Loucy (cell line): ENCODE results near the gene S1PR4.
A peak's percentile ranks its signal among the peaks of the same experiment; 100 is the strongest.

Experiments
- H2AFZ ChIP-seq: fragments of 200-600 bp; sonication (generic); 2 replicates; pipeline ENCODE4 v1.6.0; 2016; ENCODE audit warnings: antibody characterized with exemption, mild to moderate bottlenecking, low read length, moderate library complexity
- H3F3A ChIP-seq: fragments of 200-600 bp; 2 replicates; pipeline ENCODE4 v1.6.0; 2016; ENCODE audit warnings: antibody characterized with exemption, low read depth, mild to moderate bottlenecking
- H3K27me3 ChIP-seq: fragments of 200-600 bp; sonication (generic); 2 replicates; pipeline ENCODE4 v1.6.1; 2014; ENCODE audit warnings: low read length, mild to moderate bottlenecking; ENCODE audit not compliant: insufficient read depth, poor library complexity, severe bottlenecking
- H3K36me3 ChIP-seq: fragments of 200-600 bp; sonication (generic); 2 replicates; pipeline ENCODE4 v1.6.1; 2016; ENCODE audit warnings: low read length; ENCODE audit not compliant: insufficient read depth
- H3K4me1 ChIP-seq: fragments of 200-600 bp; sonication (generic); 2 replicates; pipeline ENCODE4 v1.5.1; 2014; ENCODE audit warnings: low read length, mild to moderate bottlenecking; ENCODE audit not compliant: insufficient read depth, poor library complexity, severe bottlenecking
- H3K4me2 ChIP-seq: fragments of 200-600 bp; sonication (generic); 2 replicates; pipeline ENCODE4 v1.6.0; 2014; ENCODE audit warnings: antibody characterized with exemption, low read length, low read depth, mild to moderate bottlenecking; ENCODE audit not compliant: poor library complexity, severe bottlenecking
- H3K4me3 ChIP-seq: fragments of 200-600 bp; sonication (generic); 2 replicates; pipeline ENCODE4 v1.5.1; 2014; ENCODE audit warnings: low read length, mild to moderate bottlenecking, mixed read lengths; ENCODE audit not compliant: poor library complexity, severe bottlenecking
- H3K79me2 ChIP-seq: fragments of 200-600 bp; sonication (generic); 2 replicates; pipeline ENCODE4 v1.6.1; 2014; ENCODE audit warnings: low read length; ENCODE audit not compliant: insufficient read depth
- H3K9ac ChIP-seq: fragments of 200-600 bp; sonication (generic); 2 replicates; pipeline ENCODE4 v1.6.0; 2014; ENCODE audit warnings: mild to moderate bottlenecking, low read depth, low read length, moderate library complexity; ENCODE audit not compliant: poor library complexity, severe bottlenecking
- H3K9me2 ChIP-seq: fragments of 200-600 bp; sonication (generic); replicated peaks from 2 replicates; pipeline ENCODE4 v1.6.1; 2016; ENCODE audit warnings: low read depth, low read length, mixed read lengths
- H3K9me3 ChIP-seq: fragments of 200-600 bp; sonication (generic); 2 replicates; pipeline ENCODE4 v1.6.1; 2014; ENCODE audit warnings: mild to moderate bottlenecking, antibody characterized with exemption, low read length, low read depth; ENCODE audit not compliant: insufficient read depth
- H4K20me1 ChIP-seq: fragments of 200-600 bp; sonication (generic); 2 replicates; pipeline ENCODE4 v1.6.0; 2014; ENCODE audit warnings: antibody characterized with exemption, low read length, mild to moderate bottlenecking; ENCODE audit not compliant: insufficient read depth, poor library complexity, severe bottlenecking
- CTCF ChIP-seq: fragments of 200-600 bp; sonication (generic); conservative IDR thresholded peaks from 2 replicates; pipeline ENCODE4 v1.5.1; 2014; ENCODE audit warnings: mild to moderate bottlenecking, antibody characterized with exemption, low read length
- EZH2phosphoT487 ChIP-seq: fragments of 200-600 bp; IDR thresholded peaks from 2 replicates; pipeline ENCODE4 v1.6.1; 2018; ENCODE audit warnings: antibody characterized with exemption, mild to moderate bottlenecking, moderate library complexity, borderline replicate concordance

Gene S1PR4

GRCh38 chr19:3176715-3177501, 1.7 kb upstream of the S1PR4 start:
- peaks cover 30% of the 10 kb centered on the region for H4K20me1 ChIP-seq
- H3K4me1 ChIP-seq = peaks cover 23% of the 10 kb centered on the region
- TF ChIP-seq CTCF = no peak
- no peak for TF ChIP-seq EZH2phosphoT487
- H3K4me2 ChIP-seq = peak overlapping the region; percentile 37
- H3K9ac ChIP-seq = peak overlapping the region; percentile 41
- no peaks in the 10 kb centered on the region for H3K9me3 ChIP-seq
- peak overlapping the region; percentile 7 for H3K4me3 ChIP-seq
- H3K27me3 ChIP-seq = no peaks in the 10 kb centered on the region
- H3K36me3 ChIP-seq = no peaks in the 10 kb centered on the region
- H3K9me2 ChIP-seq = no peaks in the 10 kb centered on the region
- no peak overlapping the region for H2AFZ ChIP-seq
- H3K79me2 ChIP-seq = peaks cover 44% of the 10 kb centered on the region
- peaks cover 3% of the 10 kb centered on the region for H3F3A ChIP-seq

- H3K9me2 ChIP-seq = no peaks in the 10 kb centered on the region
- TF ChIP-seq CTCF = no peak; the same call in 1 of the 2 replicates
- TF ChIP-seq EZH2phosphoT487 = no peak
- peak overlapping the region; percentile 99 for H3K9ac ChIP-seq
- no peaks in the 10 kb centered on the region for H3K27me3 ChIP-seq
- H2AFZ ChIP-seq = no peak overlapping the region; the same call in 1 of the 2 replicates
- peaks cover 66% of the 10 kb centered on the region for H3K79me2 ChIP-seq
- peaks cover 3% of the 10 kb centered on the region for H3F3A ChIP-seq
- peak overlapping the region; percentile 99 for H3K4me2 ChIP-seq
- H3K9me3 ChIP-seq = no peaks in the 10 kb centered on the region
- peaks cover 26% of the 10 kb centered on the region for H3K4me1 ChIP-seq
- no peaks in the 10 kb centered on the region for H3K36me3 ChIP-seq
- peaks cover 39% of the 10 kb centered on the region for H4K20me1 ChIP-seq
- peak overlapping the region; percentile 88 for H3K4me3 ChIP-seq
Observed at GRCh38 chr19:3178973-3179738, 587 bp downstream of the S1PR4 start.

GRCh38 chr19:3179739-3180293, 1.2 kb downstream of the S1PR4 start:
- peaks cover 3% of the 10 kb centered on the region for H3F3A ChIP-seq
- no peaks in the 10 kb centered on the region for H3K36me3 ChIP-seq
- H3K4me2 ChIP-seq = peak overlapping the region; percentile 99
- peak overlapping the region; percentile 88 for H3K4me3 ChIP-seq
- H3K79me2 ChIP-seq = peaks cover 72% of the 10 kb centered on the region
- no peaks in the 10 kb centered on the region for H3K9me3 ChIP-seq
- TF ChIP-seq CTCF (no peak), EZH2phosphoT487 (no peak)
- H3K9ac ChIP-seq = peak overlapping the region; percentile 99
- peaks cover 45% of the 10 kb centered on the region for H4K20me1 ChIP-seq
- H2AFZ ChIP-seq = no peak overlapping the region
- peaks cover 26% of the 10 kb centered on the region for H3K4me1 ChIP-seq
- H3K9me2 ChIP-seq = no peaks in the 10 kb centered on the region
- H3K27me3 ChIP-seq = no peaks in the 10 kb centered on the region
